Measurements from ENCODE around the gene PRM1. TPM values are rescaled to one million over a fixed set of nuclear protein-coding genes. Genes with fewer than 3 reads are reported as not detected.

Gene PRM1
- total and polyA plus RNA-seq, 2 of the 8 experiments (the other 6 are each of a cell fraction or from before 2014, with no cell fraction given) = 0.54 to 0.82 TPM

GRCh38 chr16:11302977-11303376, 21.8 kb upstream of the PRM1 start:
- Histone ChIP-seq H3K23me2 (ENCODE audit: low read depth, low read length) (no peaks in the 10 kb centered on the region), H3K27me3 (replicated peaks in 1 of 4; ENCODE audit: control insufficient read depth in 3 of 4, extremely low read depth in 1 of 4, insufficient read depth in 3 of 4, low read length in 3 of 4) (no peaks in the 10 kb centered on the region), H3K4ac (replicated peaks; ENCODE audit: insufficient read length, low read depth, low read length) (no peak overlapping the region), H3K23ac (ENCODE audit: insufficient read length) (no peak overlapping the region), H3K79me2 (ENCODE audit: control insufficient read depth in 1 of 2, insufficient read depth in 2 of 2, low read length in 2 of 2) (no peaks in the 10 kb centered on the region), H2BK20ac (ENCODE audit: low read length) (no peak overlapping the region), H3K4me3 (ENCODE audit: extremely low read depth in 1 of 4, insufficient read depth in 2 of 4, low read depth in 3 of 4, low read length in 4 of 4) (no peak overlapping the region), H3K27ac (ENCODE audit: low read depth, low read length) (no peak overlapping the region), H2AFZ (ENCODE audit: low read length) (no peak overlapping the region), H2BK12ac (ENCODE audit: low read depth, low read length) (no peak overlapping the region), H2BK5ac (ENCODE audit: low read depth, low read length) (0 out of 2 replicates have a peak overlapping the region, but pooled peaks have one; percentile 1), H3K4me1 (replicated peaks in 1 of 4; ENCODE audit: control insufficient read depth in 3 of 4, insufficient read depth in 4 of 4, low read length in 3 of 4) (peaks cover 0 to 2% (median under 1%) of the 10 kb centered on the region in 4 experiments; a peak in 4 of 7 replicates), H3K4me2 (ENCODE audit: insufficient read depth in 1 of 2, low read depth in 2 of 2, low read length in 2 of 2) (no peak overlapping the region), H4K20me1 (replicated peaks in 1 of 2; ENCODE audit: control insufficient read depth in 1 of 2, insufficient read depth in 2 of 2, low read length in 2 of 2) (no peaks in the 10 kb centered on the region), H3K79me1 (ENCODE audit: low read depth, low read length) (no peaks in the 10 kb centered on the region), H3K36me3 (ENCODE audit: control insufficient read depth in 2 of 4, insufficient read depth in 4 of 4, low read length in 3 of 4) (no peaks in the 10 kb centered on the region), H2BK120ac (replicated peaks; ENCODE audit: low read depth, low read length) (no peak overlapping the region), H3K9me3 (ENCODE audit: insufficient read depth in 2 of 2, low read depth in 1 of 2, low read length in 1 of 2) (no peaks in the 10 kb centered on the region), H3K14ac (ENCODE audit: insufficient read length) (no peak overlapping the region), H4K91ac (replicated peaks; ENCODE audit: insufficient read length, low read length) (no peak overlapping the region), H4K5ac (ENCODE audit: insufficient read length, low read depth, low read length) (no peak overlapping the region), H3K18ac (ENCODE audit: extremely low read depth, low read length) (no peak overlapping the region), H4K8ac (ENCODE audit: extremely low read depth, insufficient read depth, low read length) (no peak overlapping the region), H3K56ac (replicated peaks; ENCODE audit: insufficient read length, low read depth, low read length) (no peak overlapping the region), H2AK5ac (ENCODE audit: low read depth, low read length) (no peak overlapping the region), H2BK15ac (ENCODE audit: low read length) (0 out of 2 replicates have a peak overlapping the region, but pooled peaks have one; percentile 4), H3K9ac (replicated peaks in 1 of 4; ENCODE audit: extremely low read depth in 1 of 4, low read depth in 3 of 4, low read length in 3 of 4) (no peak overlapping the region)
- no peak for TF ChIP-seq GABPA (IDR thresholded peaks at IDR 0.05; ENCODE audit: borderline replicate concordance, insufficient read depth, low read length)
- TF ChIP-seq CHD1 (IDR thresholded peaks at IDR 0.05; ENCODE audit: low read depth, low read length) = no peak
- no peak for TF ChIP-seq RBBP5 (IDR thresholded peaks at IDR 0.05; ENCODE audit: borderline replicate concordance, low read depth, low read length)
- no peak for TF ChIP-seq USF2 (IDR thresholded peaks at IDR 0.05; ENCODE audit: low read length)
- 96% methylated on average over 4 of the region's 4 CpGs; no CpG with 5 or more reads in 1 of the 2 experiments for WGBS, 2 experiments (ENCODE audit: extremely low coverage in 1 of 2, insufficient coverage in 1 of 2, insufficient read length in 1 of 2, insufficient replicate concordance in 2 of 2, low coverage in 1 of 2, low lambda C conversion rate in 2 of 2, missing lambda C conversion rate in 1 of 2)
- POLR2A ChIA-PET (ENCODE audit: partially characterized antibody) = interaction anchor here (3.4 kb wide), 1 partner anchor 47 kb away, joined by 12 read pairs; the partner anchor contains the start of gene SOCS1
- DNase-seq (ENCODE audit: low read depth in 1 of 2, low spot score in 2 of 2) (no peak), FAIRE-seq (no peak)
- CTCF ChIA-PET (ENCODE audit: partially characterized antibody) = interaction anchor here (0.6 to 1.1 kb wide), 2 partner anchors 11 to 53 kb away, joined by 4 to 5 read pairs; no protein-coding TSS in a partner anchor

Data from H1 (cell line).